Lower leg skin (tissue), 4 donors: ENCODE measurements around the gene CDC40. TPM values are rescaled to one million over a fixed set of nuclear protein-coding genes. Genes with fewer than 3 reads are reported as not detected.

ENCODE experiments used
- DNase-seq, 2 donors: peaks; one replicate each; pipeline ENCODE4 v3.0.0-alpha.2; 2019; ENCODE audit warnings: low spot score in 2 of 2
- H3K4me3 ChIP-seq: fragments of 200-600 bp; sonication (generic); 2 replicates; pipeline ENCODE4 v1.5.1; 2017; ENCODE audit warnings: mild to moderate bottlenecking, low read depth; ENCODE audit not compliant: poor library complexity, severe bottlenecking
- CTCF ChIP-seq, 3 donors: fragments of 450-650 bp; IDR thresholded peaks; one replicate each; pipeline ENCODE4 v1.5.1; 2016; ENCODE audit warnings: antibody characterized with exemption in 3 of 3, mild to moderate bottlenecking in 3 of 3, moderate library complexity in 2 of 3
- POLR2A ChIP-seq, 2 donors: fragments of 450-650 bp; IDR thresholded peaks; one replicate each; pipeline ENCODE4 v1.6.1; 2016 to 2017; ENCODE audit warnings: antibody characterized with exemption in 2 of 2, mild to moderate bottlenecking in 1 of 2, moderate library complexity in 1 of 2
- WGBS, 2 donors: methylation state at CpG; one replicate each; pipeline ENCODE4 v1.1.5; 2018; 5-methylcytosine and 5-hydroxymethylcytosine counted together
- intact Hi-C: fragments of 100-400 bp; cut with DNase I; formaldehyde crosslinking; loops from one replicate; pipeline ENCODE4 v1.15.0; 2023; ENCODE audit warnings: low total_unique reads
- total RNA-seq, 4 donors: library from RNA; depleted of rRNA; stranded (reverse); fragments of >200 nt; gene quantifications; one replicate each; pipeline ENCODE4 v1.1.0, GENCODE V29; 2016

The CDC40 gene
- total RNA-seq, 4 donors from 2014 or later, result 11.5 to 19.2 (median 15.4) TPM

- H3K4me3 ChIP-seq, result no peak overlapping the region
- WGBS, 2 donors, result 97 to 100% methylated on average over 1 of the region's 1 CpG
- no peak for DNase-seq
- TF ChIP-seq POLR2A (IDR thresholded peaks at IDR 0.05) (no peak), CTCF (IDR thresholded peaks at IDR 0.05) (no peak)
- intact Hi-C loops, result no loop called here
Observed at GRCh38 chr6:110158479-110158878, 21.7 kb upstream of the CDC40 start.

GRCh38 chr6:110170081-110170480, 10.1 kb upstream of the CDC40 start:
- intact Hi-C loops, result no loop called here
- TF ChIP-seq POLR2A (IDR thresholded peaks at IDR 0.05) (no peak), CTCF (IDR thresholded peaks at IDR 0.05) (no peak)
- H3K4me3 ChIP-seq, result no peak overlapping the region
- 94 to 96% methylated on average over 2 of the region's 2 CpGs for WGBS, 2 donors
- DNase-seq, result no peak

- DNase-seq, result no peak
- WGBS, 2 donors, result 85 to 91% methylated on average over 4 of the region's 4 CpGs
- intact Hi-C loops, result no loop called here
- TF ChIP-seq CTCF (IDR thresholded peaks at IDR 0.05) (no peak), POLR2A (IDR thresholded peaks at IDR 0.05) (no peak)
- H3K4me3 ChIP-seq, result no peak overlapping the region
Observed at GRCh38 chr6:110173506-110174132, 6.6 kb upstream of the CDC40 start.

- intact Hi-C loops, result no loop called here
- DNase-seq, result peak; percentile 28 to 90
- WGBS, 2 donors, result 0 to 1% methylated on average over 30 to 42 of the region's 66 CpGs
- peak overlapping the region; percentile 73 for H3K4me3 ChIP-seq
- TF ChIP-seq POLR2A (IDR thresholded peaks at IDR 0.05) (no peak), CTCF (IDR thresholded peaks at IDR 0.05) (no peak)
Observed at GRCh38 chr6:110178626-110179405, 1.4 kb upstream of the CDC40 start.

- TF ChIP-seq CTCF (IDR thresholded peaks at IDR 0.05), result no peak
- no peak for TF ChIP-seq POLR2A (IDR thresholded peaks at IDR 0.05)
- peak; percentile 95 to 99 for DNase-seq
- WGBS, 2 donors, result 1 to 2% methylated on average over 32 to 55 of the region's 62 CpGs
- intact Hi-C loops, result loop anchor here (10.0 kb wide), 1 partner anchor 135 kb away; no protein-coding TSS in a partner anchor
- H3K4me3 ChIP-seq, result peak within 1 kb of the TSS; percentile 90
Observed at GRCh38 chr6:110179406-110180227, 610 bp upstream of the CDC40 start, which contains the start of gene WASF1. TSS of gene WASF1 (minus strand) at chr6:110179670. CDS start at chr6:110127601, 52,069 bp downstream.
